Measurements from ENCODE around the gene PNPT1. TPM values are rescaled to one million over a fixed set of nuclear protein-coding genes. Genes with fewer than 3 reads are reported as not detected.
"Not testable (repeated sequence)": the region's sequence is repeated elsewhere in the genome, so short reads cannot be mapped to it uniquely, and the experiment has no call there.

Gene PNPT1
- polyA plus RNA-seq, 6 donors from 2014 or later, result 20.3 to 27.3 (median 24.3) TPM

DNA sequence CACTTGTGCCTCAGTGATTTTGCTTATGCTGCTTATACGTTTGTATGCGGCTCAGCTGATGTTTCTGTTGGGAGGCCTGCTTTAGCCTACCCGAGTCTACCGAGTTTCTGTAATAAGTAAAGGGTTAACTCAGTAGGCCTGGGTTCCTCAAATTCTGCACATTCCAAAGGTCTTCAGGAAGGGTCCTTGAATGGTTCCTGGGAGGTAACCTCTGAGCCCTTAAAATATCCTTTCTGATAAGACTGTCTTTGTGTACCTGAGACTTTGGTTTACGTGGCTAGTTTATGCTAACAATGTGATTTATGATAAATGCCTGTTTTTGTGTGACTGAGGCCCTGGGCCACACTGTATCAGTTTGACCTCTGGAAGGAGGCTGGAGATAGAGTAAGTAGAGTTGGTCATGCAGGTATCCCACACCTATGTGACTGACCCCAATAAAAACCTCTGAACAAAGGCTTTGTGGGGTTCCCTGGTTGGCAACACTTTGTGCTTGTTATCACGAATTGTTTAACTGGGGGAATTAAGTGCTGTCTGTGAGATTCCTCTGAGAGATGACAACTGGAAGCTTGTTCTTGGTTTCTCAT, 18.9 kb upstream of the PNPT1 start:
- Mint-ChIP-seq H3K36me3 (no peaks in the 10 kb centered on the region), H3K27ac (no peak overlapping the region), H3K27me3 (peaks cover 15 to 32% (median 25%) of the 10 kb centered on the region in 3 donors), H3K4me1 (peaks cover 0 to 7% (median 6%) of the 10 kb centered on the region in 3 donors), H3K9me3 (no peaks in the 10 kb centered on the region), H3K4me3 (no peak overlapping the region)
- ATAC-seq (ENCODE audit: low read depth in 2 of 2) (no peak), DNase-seq (no peak)

DNA sequence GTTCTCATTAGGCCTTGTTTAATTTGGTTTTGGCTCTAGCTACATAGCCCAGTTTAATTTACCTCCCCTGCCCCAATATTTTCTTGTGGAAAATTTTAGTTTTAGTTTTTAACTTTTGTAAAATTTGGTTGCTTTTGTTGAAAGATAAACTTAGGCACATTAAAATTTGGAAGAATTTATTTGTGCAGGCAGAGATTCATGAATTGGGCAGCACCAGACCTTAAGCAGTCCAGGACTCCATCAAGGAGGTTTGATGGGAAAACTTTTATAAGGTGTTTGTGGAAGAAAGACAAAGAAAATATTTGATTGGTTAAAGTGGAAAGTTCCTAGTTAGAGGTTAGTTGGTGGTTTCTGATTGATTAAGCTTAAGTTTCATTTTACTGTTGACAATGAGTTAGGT, 16.4 kb upstream of the PNPT1 start:
- ATAC-seq (ENCODE audit: low read depth in 2 of 2) (no peak), DNase-seq (no peak)
- no peaks in the 10 kb centered on the region for H3K9me3 Mint-ChIP-seq
- H3K27me3 Mint-ChIP-seq, result peaks cover 16 to 36% (median 17%) of the 10 kb centered on the region in 3 donors
- H3K4me3 Mint-ChIP-seq, result no peak overlapping the region
- peaks cover 0 to 7% (median 6%) of the 10 kb centered on the region in 3 donors for H3K4me1 Mint-ChIP-seq
- no peaks in the 10 kb centered on the region for H3K36me3 Mint-ChIP-seq
- H3K27ac Mint-ChIP-seq, result no peak overlapping the region

DNA sequence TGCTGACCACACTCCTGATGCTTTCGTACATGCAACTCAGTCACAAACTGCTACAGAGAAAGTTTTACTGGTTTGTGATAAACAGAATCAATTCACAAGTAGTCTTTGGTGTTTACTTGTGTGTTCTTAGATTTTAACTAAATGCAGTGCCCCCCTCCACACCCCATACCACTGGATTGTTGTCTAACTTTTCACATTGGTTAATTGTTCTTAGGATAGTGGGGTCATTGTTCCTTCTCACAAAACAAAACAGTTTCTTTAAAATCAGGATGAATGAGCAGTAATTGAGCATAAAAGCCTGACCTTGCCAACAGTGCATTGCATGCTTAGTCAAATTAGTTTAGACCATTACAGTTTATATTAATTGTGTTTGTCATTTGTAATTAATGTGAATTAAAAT, 14.1 kb upstream of the PNPT1 start:
- H3K9me3 Mint-ChIP-seq, result no peaks in the 10 kb centered on the region
- H3K27ac Mint-ChIP-seq, result no peak overlapping the region
- no peaks in the 10 kb centered on the region for H3K36me3 Mint-ChIP-seq
- no peak overlapping the region for H3K4me3 Mint-ChIP-seq
- no peak for DNase-seq
- H3K4me1 Mint-ChIP-seq, result no peaks in the 10 kb centered on the region
- H3K27me3 Mint-ChIP-seq, result peaks cover 31 to 55% (median 36%) of the 10 kb centered on the region in 3 donors
- ATAC-seq (ENCODE audit: low read depth in 2 of 2), result no peak

DNA sequence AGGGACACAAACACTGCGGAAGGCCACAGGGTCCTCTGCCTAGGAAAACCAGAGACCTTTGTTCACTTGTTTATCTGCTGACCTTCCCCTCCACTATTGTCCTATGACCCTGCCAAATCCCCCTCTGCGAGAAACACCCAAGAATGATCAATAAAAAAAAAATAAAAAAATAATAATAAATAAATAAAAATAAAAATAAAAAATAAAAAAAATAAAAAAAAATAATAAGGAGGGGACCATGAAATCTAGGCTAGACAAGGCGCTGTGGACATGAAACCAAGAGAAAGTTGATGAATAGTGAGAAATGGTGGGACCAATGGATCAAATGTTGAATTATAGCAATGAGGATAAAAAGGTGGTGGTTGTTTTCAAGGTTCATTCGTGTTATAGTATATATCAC, 12.6 kb upstream of the PNPT1 start:
- H3K4me1 Mint-ChIP-seq; H3K36me3 Mint-ChIP-seq; H3K4me3 Mint-ChIP-seq; DNase-seq; ATAC-seq (ENCODE audit: low read depth in 2 of 2); H3K27ac Mint-ChIP-seq; H3K9me3 Mint-ChIP-seq: not testable (repeated sequence)
- peaks cover 38 to 59% (median 42%) of the 10 kb centered on the region in 3 donors for H3K27me3 Mint-ChIP-seq

DNA sequence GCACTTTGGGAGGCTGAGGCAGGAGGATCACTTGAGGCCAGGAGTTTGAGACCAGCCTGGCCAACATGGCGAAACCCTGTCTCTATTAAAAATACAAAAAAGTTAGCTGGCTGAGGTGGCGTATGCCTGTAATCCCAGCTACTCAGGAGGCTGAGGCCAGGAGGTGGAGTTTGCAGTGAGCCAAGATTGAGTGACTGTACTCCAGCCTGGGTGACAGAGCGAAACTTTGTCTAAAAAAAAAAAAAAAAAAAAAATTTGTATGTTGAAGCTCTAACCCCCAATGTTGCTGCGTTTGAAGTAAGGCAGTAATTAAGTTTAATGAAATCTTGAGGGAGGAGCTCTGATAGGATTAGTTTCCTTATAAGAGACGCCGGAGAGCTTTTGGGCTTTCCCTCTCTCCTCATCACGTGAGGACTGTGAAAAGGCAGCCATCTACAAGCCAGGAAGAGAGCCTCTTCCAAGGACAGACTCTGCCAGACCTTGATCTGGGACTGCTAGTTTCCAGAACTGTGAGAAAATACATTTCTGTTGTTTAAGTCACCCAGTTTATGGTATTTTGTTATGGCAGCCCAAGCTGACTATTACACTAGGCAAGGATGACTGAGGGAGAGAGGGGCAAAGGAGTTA, 11.5 kb upstream of the PNPT1 start:
- Mint-ChIP-seq H3K4me1 (no peaks in the 10 kb centered on the region), H3K27me3 (peaks cover 45 to 66% (median 49%) of the 10 kb centered on the region in 3 donors)
- no peak for ATAC-seq (ENCODE audit: low read depth in 2 of 2)

DNA sequence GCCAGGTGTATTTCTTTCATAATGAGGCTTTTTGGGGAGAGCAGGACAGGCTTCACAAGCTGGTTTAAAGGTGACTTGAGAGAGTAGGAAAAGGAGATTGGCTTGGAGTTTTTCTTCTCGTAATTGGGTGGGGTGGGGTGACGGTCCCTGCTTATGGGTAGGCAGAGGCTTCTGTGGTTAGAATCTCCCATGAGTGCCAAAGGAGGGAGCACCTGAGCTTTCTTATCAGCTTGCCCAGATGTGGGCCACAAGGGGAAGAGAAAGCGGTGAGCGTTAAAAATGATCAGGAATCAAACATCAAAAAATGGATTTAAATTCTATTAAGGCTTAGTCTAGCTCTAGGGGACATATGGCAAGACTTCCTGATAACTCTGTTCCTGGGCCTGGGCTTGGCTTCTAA, 9.7 kb upstream of the PNPT1 start:
- H3K4me1 Mint-ChIP-seq, result no peaks in the 10 kb centered on the region
- H3K27me3 Mint-ChIP-seq, result peaks cover 50 to 74% (median 58%) of the 10 kb centered on the region in 3 donors
- H3K36me3 Mint-ChIP-seq, result no peaks in the 10 kb centered on the region
- DNase-seq, result no peak
- H3K27ac Mint-ChIP-seq, result no peak overlapping the region
- H3K4me3 Mint-ChIP-seq, result no peak overlapping the region
- no peak for ATAC-seq (ENCODE audit: low read depth in 2 of 2)
- no peaks in the 10 kb centered on the region for H3K9me3 Mint-ChIP-seq

More for the DNA sequence above, 11.5 kb upstream of the PNPT1 start:
- DNase-seq, result no peak
- H3K9me3 Mint-ChIP-seq, result no peaks in the 10 kb centered on the region
- H3K4me3 Mint-ChIP-seq, result no peak overlapping the region
- H3K36me3 Mint-ChIP-seq, result no peaks in the 10 kb centered on the region
- no peak overlapping the region for H3K27ac Mint-ChIP-seq

DNA sequence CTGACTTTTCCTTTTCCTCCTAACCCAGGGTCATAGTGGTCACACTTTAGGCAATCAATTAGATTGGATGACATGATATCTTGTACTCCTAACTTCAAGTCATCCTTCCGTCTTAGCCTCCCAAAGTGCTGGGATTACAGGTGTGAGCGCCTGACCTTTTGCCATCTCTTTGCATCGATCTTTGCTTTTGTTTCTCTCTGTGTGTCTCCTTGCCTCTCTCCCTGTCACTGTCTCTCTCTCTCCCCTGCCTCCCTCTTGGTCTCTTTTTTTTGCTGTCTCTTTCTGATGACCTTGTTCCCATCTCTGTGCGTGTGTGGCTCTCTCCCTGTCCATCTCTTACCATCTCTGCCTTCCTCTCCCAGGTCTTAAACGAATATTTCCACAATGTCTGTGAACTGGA, 904 bp downstream of the PNPT1 start:
- Mint-ChIP-seq H3K4me1 (peaks cover 16 to 29% (median 26%) of the 10 kb centered on the region in 3 donors), H3K27ac (peak overlapping the region in 5 of 6 donors; percentile 33 to 95 (median 86)), H3K4me3 (peak overlapping the region; percentile 91 to 97 (median 96))
- not testable (repeated sequence) for H3K27me3 Mint-ChIP-seq; H3K9me3 Mint-ChIP-seq; H3K36me3 Mint-ChIP-seq; ATAC-seq (ENCODE audit: low read depth in 2 of 2); DNase-seq

DNA sequence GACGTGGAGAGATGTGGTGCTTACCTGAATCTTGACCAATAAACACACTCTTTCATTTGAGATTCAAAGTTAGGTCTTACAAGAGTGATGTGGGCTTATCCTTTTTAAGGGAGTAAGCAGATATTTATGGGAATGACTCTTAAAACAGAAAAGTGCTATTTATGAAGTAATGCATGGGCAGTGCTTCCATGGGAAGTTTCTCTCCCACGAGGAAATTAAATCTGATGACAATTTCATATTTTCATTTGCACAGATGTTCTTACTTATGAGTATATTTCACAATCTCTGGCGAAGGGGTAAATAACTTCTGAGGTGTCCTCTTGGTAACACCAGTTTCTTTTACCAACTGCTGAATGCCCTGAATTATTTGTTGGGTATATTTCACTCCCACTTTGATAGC, 21.0 kb downstream of the PNPT1 start:
- peaks cover 0 to 11% of the 10 kb centered on the region in 2 donors for H3K36me3 Mint-ChIP-seq
- H3K4me1 Mint-ChIP-seq, result no peaks in the 10 kb centered on the region
- no peaks in the 10 kb centered on the region for H3K27me3 Mint-ChIP-seq
- no peaks in the 10 kb centered on the region for H3K9me3 Mint-ChIP-seq
- H3K27ac Mint-ChIP-seq, result no peak overlapping the region
- no peak overlapping the region for H3K4me3 Mint-ChIP-seq
- no peak for ATAC-seq (ENCODE audit: low read depth in 2 of 2)
- no peak for DNase-seq

DNA sequence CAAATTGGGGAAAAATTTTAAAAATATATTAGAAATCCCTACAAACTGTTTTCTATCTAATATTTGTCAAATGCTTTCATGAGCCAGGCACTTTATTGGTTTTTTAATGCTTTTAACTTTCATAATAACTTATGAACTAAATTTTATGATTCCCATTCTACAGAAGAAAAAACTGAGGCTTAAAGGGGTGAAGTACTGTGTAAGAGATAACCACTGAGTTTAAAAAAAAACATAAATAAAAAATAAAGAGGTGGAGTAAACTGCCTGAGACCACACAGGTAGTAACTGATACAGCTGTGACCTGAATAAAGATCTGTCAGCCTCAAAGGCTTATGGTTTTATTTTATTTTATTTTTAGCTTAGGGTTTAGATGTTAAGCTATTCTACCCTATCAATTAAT, 24.7 kb downstream of the PNPT1 start:
- DNase-seq, result no peak
- Mint-ChIP-seq H3K9me3 (no peaks in the 10 kb centered on the region), H3K4me3 (no peak overlapping the region), H3K36me3 (peaks cover 9 to 31% of the 10 kb centered on the region in 2 donors), H3K4me1 (no peaks in the 10 kb centered on the region), H3K27me3 (no peaks in the 10 kb centered on the region), H3K27ac (no peak overlapping the region)
- ATAC-seq (ENCODE audit: low read depth in 2 of 2), result no peak

DNA sequence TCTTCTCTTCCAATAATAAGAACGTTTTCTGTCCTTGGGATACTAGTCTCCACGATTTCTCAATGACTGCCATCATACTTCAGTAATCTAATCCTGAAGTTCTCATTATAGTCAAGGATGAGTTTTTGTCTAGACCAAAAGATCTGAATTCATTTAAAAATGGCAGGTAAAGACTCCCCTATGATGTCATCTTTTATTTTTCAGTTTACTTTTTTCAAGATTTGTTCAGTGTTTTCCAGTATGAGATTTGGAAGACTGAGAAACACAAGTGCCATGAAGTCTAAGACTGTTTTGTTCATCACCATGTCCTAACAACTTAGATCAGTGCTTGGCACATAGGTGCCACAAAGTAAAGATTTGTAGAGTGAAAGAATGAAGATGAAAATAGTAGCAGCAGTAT, 40.4 kb downstream of the PNPT1 start:
- ATAC-seq (ENCODE audit: low read depth in 2 of 2), result no peak
- no peak for DNase-seq
- no peaks in the 10 kb centered on the region for H3K27me3 Mint-ChIP-seq
- H3K36me3 Mint-ChIP-seq, result peaks cover 0 to 36% of the 10 kb centered on the region in 2 donors
- no peaks in the 10 kb centered on the region for H3K4me1 Mint-ChIP-seq
- H3K9me3 Mint-ChIP-seq, result no peaks in the 10 kb centered on the region
- H3K27ac Mint-ChIP-seq, result no peak overlapping the region
- H3K4me3 Mint-ChIP-seq, result no peak overlapping the region

DNA sequence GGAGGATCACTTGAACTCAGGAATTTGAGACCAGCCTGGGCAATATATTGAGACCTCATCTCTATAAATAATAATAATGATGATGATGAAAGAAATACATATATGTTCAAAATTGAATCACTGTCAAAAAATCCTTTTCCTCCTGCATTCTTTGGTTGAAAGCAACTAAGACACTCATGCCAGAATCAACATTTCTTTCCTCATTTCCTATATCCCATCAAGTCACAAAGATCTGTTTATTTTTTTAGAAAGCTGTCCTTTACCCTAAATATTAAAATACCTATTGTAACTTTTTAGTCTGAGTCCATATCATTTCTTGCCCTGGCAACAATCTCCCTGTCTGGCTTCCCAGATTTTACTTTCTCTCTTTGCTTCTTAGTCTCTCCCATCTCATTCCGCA, 44.4 kb downstream of the PNPT1 start:
- DNase-seq (no peak), ATAC-seq (ENCODE audit: low read depth in 2 of 2) (no peak)
- H3K27ac Mint-ChIP-seq, result peak overlapping the region in 1 of 6 donors; percentile 33
- H3K36me3 Mint-ChIP-seq, result peaks cover 0 to 27% of the 10 kb centered on the region in 2 donors
- no peaks in the 10 kb centered on the region for H3K9me3 Mint-ChIP-seq
- H3K4me3 Mint-ChIP-seq, result no peak overlapping the region
- H3K27me3 Mint-ChIP-seq, result no peaks in the 10 kb centered on the region
- no peaks in the 10 kb centered on the region for H3K4me1 Mint-ChIP-seq

DNA sequence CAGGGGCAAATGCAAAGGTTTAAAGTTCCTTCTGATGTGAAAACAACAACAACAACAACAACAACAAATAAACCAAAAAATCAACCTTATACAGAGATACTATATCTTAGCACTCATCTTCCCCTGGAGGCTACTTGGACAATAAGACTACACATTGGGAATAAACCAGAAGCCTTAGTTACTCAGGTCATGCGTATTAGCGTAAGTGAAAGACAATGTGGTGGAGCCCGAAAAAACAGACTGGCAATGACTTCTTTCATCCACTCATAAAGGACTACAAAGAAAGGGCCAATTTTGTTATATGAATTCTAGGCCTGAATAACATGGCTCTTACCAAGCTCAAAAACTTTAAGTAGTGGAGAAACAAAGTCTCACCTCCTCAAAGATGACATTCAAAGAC, 56.8 kb downstream of the PNPT1 start:
- H3K27ac Mint-ChIP-seq, result no peak overlapping the region
- no peaks in the 10 kb centered on the region for H3K27me3 Mint-ChIP-seq
- no peak for DNase-seq
- H3K36me3 Mint-ChIP-seq, result no peaks in the 10 kb centered on the region
- H3K9me3 Mint-ChIP-seq, result no peaks in the 10 kb centered on the region
- no peak overlapping the region for H3K4me3 Mint-ChIP-seq
- no peak for ATAC-seq (ENCODE audit: low read depth in 2 of 2)
- peaks cover 0 to 2% (median 0%) of the 10 kb centered on the region in 3 donors for H3K4me1 Mint-ChIP-seq

DNA sequence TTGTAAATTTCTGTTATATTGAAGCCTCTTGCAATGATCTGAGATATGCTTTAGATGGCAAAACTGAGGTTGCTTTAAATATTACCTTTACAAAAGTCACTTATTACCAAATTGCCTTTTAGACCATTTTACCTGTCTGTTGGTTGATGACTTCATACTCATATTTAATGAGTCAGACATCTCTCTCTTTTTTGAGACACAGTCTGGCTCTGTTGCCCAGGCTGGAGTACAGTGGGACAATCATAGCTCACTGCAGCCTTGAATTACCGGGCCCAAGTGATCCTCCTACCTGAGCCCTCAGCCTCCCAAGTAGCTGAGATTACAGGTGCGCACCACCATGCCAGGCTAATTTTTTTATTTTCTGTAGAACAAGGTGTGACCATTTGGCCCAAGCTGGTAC, 64.7 kb downstream of the PNPT1 start:
- ATAC-seq (ENCODE audit: low read depth in 2 of 2), result no peak
- H3K4me3 Mint-ChIP-seq, result no peak overlapping the region
- no peaks in the 10 kb centered on the region for H3K27me3 Mint-ChIP-seq
- no peak overlapping the region for H3K27ac Mint-ChIP-seq
- peaks cover 27 to 40% (median 37%) of the 10 kb centered on the region in 3 donors for H3K4me1 Mint-ChIP-seq
- H3K36me3 Mint-ChIP-seq, result peaks cover 0 to 7% of the 10 kb centered on the region in 2 donors
- no peaks in the 10 kb centered on the region for H3K9me3 Mint-ChIP-seq
- DNase-seq, result no peak

DNA sequence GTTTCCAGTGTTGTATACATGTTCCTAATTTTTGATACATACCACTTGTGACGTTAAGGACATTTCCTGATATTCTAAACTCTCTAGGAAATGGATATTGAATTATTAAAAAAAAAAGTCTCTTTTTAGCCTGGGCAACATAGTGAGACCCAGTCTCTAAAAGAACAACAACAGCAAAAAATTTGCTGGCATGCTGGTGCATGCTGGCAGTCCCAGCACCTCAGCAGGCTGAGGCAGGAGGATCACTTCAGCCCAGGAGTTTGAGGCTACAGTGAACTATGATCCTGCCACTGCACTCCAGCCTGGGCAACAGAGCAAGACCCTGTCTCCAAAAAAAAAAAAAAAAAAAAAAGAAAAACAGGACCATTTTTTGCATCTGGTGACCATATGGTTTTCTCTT, 65.7 kb downstream of the PNPT1 start:
- Mint-ChIP-seq H3K27ac (no peak overlapping the region), H3K36me3 (peaks cover 0 to 7% of the 10 kb centered on the region in 2 donors), H3K4me3 (no peak overlapping the region), H3K9me3 (no peaks in the 10 kb centered on the region), H3K27me3 (no peaks in the 10 kb centered on the region), H3K4me1 (peaks cover 37 to 50% (median 45%) of the 10 kb centered on the region in 3 donors)
- ATAC-seq (ENCODE audit: low read depth in 2 of 2), result no peak
- no peak for DNase-seq

Measured in naive B cell (primary cell).